Duodenal mucosa (tissue), 2 donors: ENCODE results near the gene ITPR2.

ENCODE experiments used
- H3K27ac ChIP-seq: one replicate; pipeline ENCODE4 v1.7.0; 2013; ENCODE audit warnings: low read depth, low read length
- H3K27me3 ChIP-seq, 2 donors: one replicate each; pipeline ENCODE4 v1.7.0; 2013; ENCODE audit warnings: low read length in 2 of 2, control low read depth in 1 of 2; ENCODE audit not compliant: insufficient read depth in 2 of 2, control insufficient read depth in 1 of 2
- H3K36me3 ChIP-seq, 2 donors: one replicate each; pipeline ENCODE4 v1.7.0; 2013; ENCODE audit warnings: low read length in 2 of 2, control low read depth in 1 of 2; ENCODE audit not compliant: insufficient read depth in 2 of 2, control insufficient read depth in 1 of 2
- H3K4me1 ChIP-seq, 2 donors: one replicate each; pipeline ENCODE4 v1.7.0; 2013; ENCODE audit warnings: low read length in 2 of 2, control low read depth in 1 of 2; ENCODE audit not compliant: insufficient read depth in 2 of 2, control insufficient read depth in 1 of 2
- H3K4me3 ChIP-seq, 2 donors: one replicate each; pipeline ENCODE4 v1.7.0; 2013; ENCODE audit warnings: low read length in 2 of 2, low read depth in 1 of 2
- H3K9ac ChIP-seq, 2 donors: one replicate each; pipeline ENCODE4 v1.7.0; 2013; ENCODE audit warnings: low read length in 2 of 2, low read depth in 1 of 2
- H3K9me3 ChIP-seq, 2 donors: one replicate each; pipeline ENCODE4 v1.7.0; 2013; ENCODE audit warnings: low read length in 2 of 2, control low read depth in 1 of 2; ENCODE audit not compliant: control insufficient read depth in 1 of 2

ITPR2 gene

DNA sequence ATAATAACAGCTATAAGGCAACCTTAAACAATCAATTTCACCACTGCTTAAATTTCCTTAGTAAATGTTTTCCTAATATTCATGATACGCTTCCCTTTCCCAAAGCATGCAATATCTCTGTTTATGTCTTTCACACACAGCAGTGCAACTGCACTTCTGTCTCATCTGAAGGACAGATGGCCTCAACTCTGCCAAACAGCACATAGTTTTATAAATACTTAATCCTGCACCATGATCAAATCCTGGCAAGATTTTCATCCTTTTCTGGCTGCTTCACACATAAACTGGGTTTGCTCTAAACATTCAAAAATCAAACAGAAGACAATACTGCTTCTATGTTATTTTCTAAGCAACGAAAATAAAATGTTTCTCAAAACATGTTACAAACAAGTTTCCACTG, 266.3 kb downstream of the ITPR2 start:
- Histone ChIP-seq H3K9ac (no peak overlapping the region), H3K27me3 (no peaks in the 10 kb centered on the region), H3K4me3 (no peak overlapping the region), H3K27ac (no peak overlapping the region), H3K36me3 (peaks cover 0 to 12% of the 10 kb centered on the region in 2 donors), H3K4me1 (no peaks in the 10 kb centered on the region), H3K9me3 (no peaks in the 10 kb centered on the region)

DNA sequence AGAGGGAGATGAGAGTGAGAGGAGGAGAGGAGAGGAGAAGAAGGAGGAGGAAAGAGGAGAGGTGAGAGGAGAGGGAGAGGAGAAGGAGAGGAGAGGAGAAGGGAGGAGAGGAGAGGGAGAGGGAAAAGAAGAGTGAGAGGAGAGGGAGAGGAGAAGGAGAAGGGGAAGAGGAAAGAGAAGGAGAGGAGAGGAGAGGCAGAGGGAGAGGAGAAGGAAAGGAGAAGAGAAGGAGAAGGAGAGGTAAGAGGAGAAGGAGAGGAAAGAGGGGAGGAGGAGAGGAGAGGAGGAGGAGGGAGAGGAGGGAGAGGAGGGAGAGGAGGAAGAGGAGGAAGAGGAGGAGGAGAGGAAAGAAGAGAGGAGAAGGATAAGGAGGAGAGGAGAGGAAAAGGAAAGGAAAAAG, 266.8 kb downstream of the ITPR2 start:
- no peaks in the 10 kb centered on the region for H3K27me3 ChIP-seq
- H3K36me3 ChIP-seq, result peaks cover 0 to 12% of the 10 kb centered on the region in 2 donors
- no peak overlapping the region for H3K9ac ChIP-seq
- H3K9me3 ChIP-seq, result no peaks in the 10 kb centered on the region
- no peaks in the 10 kb centered on the region for H3K4me1 ChIP-seq
- H3K27ac ChIP-seq, result no peak overlapping the region
- no peak overlapping the region for H3K4me3 ChIP-seq

DNA sequence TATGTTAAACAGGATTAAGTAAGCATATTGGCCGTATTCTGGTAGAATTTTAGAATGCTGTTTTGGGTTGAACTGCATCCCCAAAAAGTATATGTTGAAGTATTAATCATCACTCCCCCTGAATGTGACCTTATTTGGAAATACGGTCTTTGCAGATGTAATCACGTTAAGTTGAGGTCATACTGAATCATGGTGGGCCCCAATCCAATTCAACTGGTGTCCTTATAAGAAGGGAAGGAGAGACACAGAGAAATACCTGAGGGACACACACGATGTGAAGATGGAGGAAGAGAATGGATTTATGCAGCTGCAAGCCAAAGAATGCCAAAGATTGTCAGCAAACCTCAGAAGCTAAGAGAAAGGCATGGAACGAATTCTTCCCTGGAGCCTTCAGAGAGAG, 268.6 kb downstream of the ITPR2 start:
- Histone ChIP-seq H3K4me3 (no peak overlapping the region), H3K27me3 (no peaks in the 10 kb centered on the region), H3K9me3 (peaks cover 2 to 4% of the 10 kb centered on the region in 2 donors), H3K9ac (no peak overlapping the region), H3K27ac (no peak overlapping the region), H3K36me3 (peaks cover 0 to 17% of the 10 kb centered on the region in 2 donors), H3K4me1 (no peaks in the 10 kb centered on the region)

DNA sequence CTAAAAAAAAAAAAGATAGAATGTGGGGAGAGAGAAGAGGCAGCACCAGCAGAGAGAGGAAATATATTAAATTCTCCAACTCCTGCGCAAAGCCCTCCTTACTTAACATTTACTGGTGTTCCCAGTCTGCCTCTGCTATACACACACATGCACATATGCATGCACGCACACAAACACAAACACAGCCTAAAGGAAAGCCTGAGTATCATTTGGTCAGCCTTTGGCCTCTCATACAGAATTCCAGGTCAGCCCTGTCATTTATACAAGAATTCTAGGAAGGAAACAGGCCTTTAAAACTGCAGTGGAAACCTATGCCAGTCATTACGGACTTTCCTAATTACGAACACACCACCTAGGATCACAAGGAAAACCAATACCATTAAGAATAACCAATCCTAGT, 269.4 kb downstream of the ITPR2 start:
- Histone ChIP-seq H3K4me1 (no peaks in the 10 kb centered on the region), H3K4me3 (no peak overlapping the region), H3K27me3 (no peaks in the 10 kb centered on the region), H3K36me3 (peaks cover 0 to 17% of the 10 kb centered on the region in 2 donors), H3K9me3 (peaks cover 3 to 6% of the 10 kb centered on the region in 2 donors), H3K9ac (no peak overlapping the region), H3K27ac (no peak overlapping the region)

DNA sequence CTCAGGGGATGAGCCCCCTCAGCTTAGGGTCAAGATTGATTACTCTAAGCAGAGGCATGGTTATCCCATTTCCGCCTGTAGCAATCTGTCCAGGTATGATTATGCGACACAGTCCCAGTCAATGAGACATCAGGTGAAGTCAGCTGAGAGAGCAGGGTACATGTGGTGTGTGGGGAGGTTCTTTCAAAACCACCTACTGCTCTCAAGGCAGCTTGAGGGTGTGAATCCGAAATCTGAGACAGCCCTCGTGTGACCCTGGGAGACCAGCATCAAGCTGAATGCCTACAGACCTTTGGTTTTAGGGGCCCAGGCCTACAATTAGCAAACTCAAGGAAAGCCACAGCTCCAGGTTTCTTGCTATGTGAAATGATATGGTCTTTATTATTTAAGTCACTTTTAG, 275.7 kb downstream of the ITPR2 start:
- Histone ChIP-seq H3K4me3 (no peak overlapping the region), H3K27ac (no peak overlapping the region), H3K36me3 (peaks cover 0 to 14% of the 10 kb centered on the region in 2 donors), H3K9me3 (peaks cover 3 to 6% of the 10 kb centered on the region in 2 donors), H3K27me3 (no peaks in the 10 kb centered on the region), H3K9ac (no peak overlapping the region), H3K4me1 (no peaks in the 10 kb centered on the region)

DNA sequence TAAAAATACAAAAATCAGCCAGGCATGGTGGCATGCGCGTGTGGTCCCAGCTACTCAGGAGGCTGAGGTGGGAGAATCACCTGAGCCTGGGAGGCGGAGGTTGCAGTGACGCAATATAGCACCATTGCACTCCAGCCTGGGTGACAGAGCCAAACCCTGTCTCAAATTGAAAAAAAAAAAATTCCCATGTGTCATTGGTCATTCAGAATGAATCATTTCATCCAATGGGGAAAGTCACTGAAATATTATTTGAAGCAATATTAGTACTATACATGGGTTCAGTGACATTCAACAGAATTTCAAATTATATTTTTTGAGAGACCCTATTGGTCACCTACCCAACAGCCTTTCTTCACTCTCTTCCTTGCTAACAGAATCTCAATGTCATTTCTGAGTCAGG, 276.1 kb downstream of the ITPR2 start:
- no peak overlapping the region for H3K9ac ChIP-seq
- H3K27ac ChIP-seq, result no peak overlapping the region
- peaks cover 3 to 6% of the 10 kb centered on the region in 2 donors for H3K9me3 ChIP-seq
- H3K36me3 ChIP-seq, result peaks cover 0 to 14% of the 10 kb centered on the region in 2 donors
- H3K27me3 ChIP-seq, result no peaks in the 10 kb centered on the region
- no peaks in the 10 kb centered on the region for H3K4me1 ChIP-seq
- H3K4me3 ChIP-seq, result no peak overlapping the region

DNA sequence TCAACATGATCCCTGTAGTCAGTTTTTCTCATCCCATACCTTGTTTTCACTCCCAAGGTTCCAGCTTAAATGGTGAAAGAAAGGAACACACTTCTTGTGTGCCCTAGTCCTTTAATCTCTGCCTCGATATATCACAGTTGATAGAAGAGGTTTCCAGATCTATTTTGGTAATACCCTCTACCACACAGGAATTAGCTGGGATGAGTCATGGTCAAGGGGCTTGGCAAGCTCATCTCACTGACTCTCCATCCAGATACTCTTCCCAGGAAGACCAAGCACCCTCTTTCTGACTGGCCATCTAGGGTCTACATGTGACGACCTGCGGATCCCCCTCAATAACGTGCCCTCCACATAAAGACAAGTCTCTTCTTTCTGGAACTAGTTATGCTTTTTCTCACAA, 277.9 kb downstream of the ITPR2 start:
- Histone ChIP-seq H3K4me3 (no peak overlapping the region), H3K36me3 (peaks cover 0 to 9% of the 10 kb centered on the region in 2 donors), H3K9me3 (peaks cover 3 to 6% of the 10 kb centered on the region in 2 donors), H3K4me1 (no peaks in the 10 kb centered on the region), H3K9ac (no peak overlapping the region), H3K27ac (no peak overlapping the region), H3K27me3 (no peaks in the 10 kb centered on the region)

DNA sequence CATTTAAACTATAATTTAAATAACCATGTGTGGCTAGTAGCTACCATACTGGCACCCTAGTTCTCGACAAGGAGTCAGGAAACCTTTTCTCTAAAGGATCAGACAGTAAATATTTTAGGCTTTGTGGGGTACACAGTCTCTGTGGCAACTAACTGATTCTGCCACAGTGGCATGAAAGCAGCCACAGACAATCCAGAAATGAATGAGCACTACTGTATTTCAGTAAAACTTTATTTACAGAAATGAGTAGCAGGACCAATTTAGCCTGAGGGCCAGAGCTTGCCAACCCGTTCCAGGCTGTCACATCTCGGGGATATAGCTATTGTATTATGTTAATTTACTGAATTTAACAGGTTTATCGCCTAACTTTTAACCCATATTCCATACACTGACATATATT, 278.7 kb downstream of the ITPR2 start:
- Histone ChIP-seq H3K9me3 (peaks cover under 1 to 1% of the 10 kb centered on the region in 2 donors), H3K4me1 (no peaks in the 10 kb centered on the region), H3K27ac (no peak overlapping the region), H3K9ac (no peak overlapping the region), H3K36me3 (peaks cover 0 to 9% of the 10 kb centered on the region in 2 donors), H3K4me3 (no peak overlapping the region), H3K27me3 (no peaks in the 10 kb centered on the region)

DNA sequence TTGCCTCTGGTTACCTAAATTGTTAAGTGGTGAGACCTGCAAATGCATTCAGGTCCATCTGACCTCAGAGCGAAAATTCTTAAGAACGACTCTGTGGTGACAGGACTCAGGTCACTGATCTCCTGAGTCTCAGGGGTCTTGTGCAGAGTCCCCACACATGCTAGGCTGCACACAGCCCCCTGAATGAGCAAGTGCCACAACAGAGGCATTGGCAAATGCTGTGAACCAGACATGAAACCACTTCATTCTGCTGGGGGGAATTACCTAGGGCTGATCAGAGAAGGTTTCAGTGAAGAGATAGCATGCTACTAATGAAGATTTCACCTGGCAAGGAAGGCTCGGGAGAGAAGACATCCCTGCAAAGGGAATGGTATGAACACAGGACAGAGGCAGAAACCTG, 281.6 kb downstream of the ITPR2 start:
- H3K36me3 ChIP-seq, result peaks cover 0 to 11% of the 10 kb centered on the region in 2 donors
- no peak overlapping the region for H3K9ac ChIP-seq
- H3K9me3 ChIP-seq, result no peaks in the 10 kb centered on the region
- H3K4me3 ChIP-seq, result no peak overlapping the region
- no peaks in the 10 kb centered on the region for H3K4me1 ChIP-seq
- H3K27me3 ChIP-seq, result no peaks in the 10 kb centered on the region
- H3K27ac ChIP-seq, result no peak overlapping the region

DNA sequence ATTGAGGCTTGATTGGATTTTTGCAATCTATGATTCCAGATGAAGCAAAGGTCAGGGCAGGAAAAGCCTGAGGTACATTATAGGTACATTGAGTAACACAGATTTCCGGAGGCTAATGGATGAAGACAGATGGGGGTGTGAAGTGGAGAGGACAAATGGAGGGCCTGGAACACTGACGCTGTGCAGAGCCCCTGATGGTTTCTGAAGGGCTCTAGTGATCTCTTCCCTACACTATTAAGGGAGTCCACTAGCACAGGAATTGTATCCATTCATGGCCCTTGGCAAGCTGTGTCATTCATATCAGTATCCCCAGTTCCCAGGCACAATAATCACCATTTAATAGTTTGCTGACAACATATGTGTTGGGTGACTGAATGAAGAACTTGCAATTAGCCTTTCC, 284.8 kb downstream of the ITPR2 start:
- Histone ChIP-seq H3K4me1 (no peaks in the 10 kb centered on the region), H3K4me3 (no peak overlapping the region), H3K36me3 (peaks cover 0 to 6% of the 10 kb centered on the region in 2 donors), H3K9me3 (no peaks in the 10 kb centered on the region), H3K27me3 (no peaks in the 10 kb centered on the region), H3K9ac (no peak overlapping the region), H3K27ac (no peak overlapping the region)
